ENCODE results near the gene PLA2G4F.
"Not testable (repeated sequence)": the region's sequence is repeated elsewhere in the genome, so short reads cannot be mapped to it uniquely, and the experiment has no call there.

PLA2G4F gene

GRCh38 chr15:42102646-42103235, 53.7 kb downstream of the PLA2G4F start:
- Histone ChIP-seq H3K36me3 (no peaks in the 10 kb centered on the region), H3K4me2 (peak overlapping the region; percentile 42 to 82 (median 68)), H3K9ac (no peak overlapping the region), H3K27ac (peak overlapping the region in 5 of 11 experiments; percentile 16 to 66 (median 44); a peak in 7 of 22 replicates), H4K20me1 (no peaks in the 10 kb centered on the region), H3K27me3 (no peaks in the 10 kb centered on the region), H3K4me3 (no peak overlapping the region), H3K9me3 (replicated peaks in 1 of 11) (0 out of 22 replicates have a peak, but pooled peaks cover 0 to 2% (median 0%) of the 10 kb centered on the region in 11 experiments), H3K4me1 (peaks cover 32 to 83% (median 62%) of the 10 kb centered on the region in 10 experiments)
- TF ChIP-seq Cebpa-rat (IDR thresholded peaks at IDR 0.05): no peak

GRCh38 chr15:42101861-42102260, 54.6 kb downstream of the PLA2G4F start:
- Histone ChIP-seq H3K9ac (no peak overlapping the region), H3K36me3 (no peaks in the 10 kb centered on the region), H3K27me3 (no peaks in the 10 kb centered on the region), H3K4me2 (peak overlapping the region in 4 of 11 experiments; percentile 49 to 80 (median 67); a peak in 5 of 22 replicates), H3K4me3 (no peak overlapping the region), H3K27ac (no peak overlapping the region; a peak in 1 of 22 replicates), H3K4me1 (peaks cover 32 to 75% (median 57%) of the 10 kb centered on the region in 10 experiments), H3K9me3 (replicated peaks in 1 of 11) (0 out of 22 replicates have a peak, but pooled peaks cover 0 to 4% (median 0%) of the 10 kb centered on the region in 11 experiments), H4K20me1 (no peaks in the 10 kb centered on the region)
- no peak for TF ChIP-seq Cebpa-rat (IDR thresholded peaks at IDR 0.05)

GRCh38 chr15:42100021-42100800, 56.2 kb downstream of the PLA2G4F start:
- Histone ChIP-seq H3K9ac (no peak overlapping the region; a peak in 2 of 22 replicates), H3K4me2 (peak overlapping the region in 9 of 11 experiments; percentile 12 to 77 (median 59); a peak in 15 of 22 replicates), H3K36me3 (no peaks in the 10 kb centered on the region), H3K4me1 (peaks cover 19 to 58% (median 44%) of the 10 kb centered on the region in 10 experiments), H4K20me1 (0 out of 22 replicates have a peak, but pooled peaks cover 0 to 3% (median 0%) of the 10 kb centered on the region in 11 experiments), H3K9me3 (replicated peaks in 1 of 11) (0 out of 22 replicates have a peak, but pooled peaks cover 0 to 4% (median 0%) of the 10 kb centered on the region in 11 experiments), H3K4me3 (no peak overlapping the region), H3K27me3 (no peaks in the 10 kb centered on the region), H3K27ac (peak overlapping the region in 5 of 11 experiments; percentile 16 to 56 (median 34); a peak in 6 of 22 replicates)
- no peak for TF ChIP-seq Cebpa-rat (IDR thresholded peaks at IDR 0.05)

- Histone ChIP-seq H3K36me3 (no peaks in the 10 kb centered on the region), H3K27ac (no peak overlapping the region), H3K4me2 (no peak overlapping the region), H3K9me3 (replicated peaks in 1 of 11) (0 out of 22 replicates have a peak, but pooled peaks cover 0 to 4% (median 0%) of the 10 kb centered on the region in 11 experiments), H3K27me3 (peaks cover 0 to 8% (median 0%) of the 10 kb centered on the region in 11 experiments; a peak in 1 of 22 replicates), H4K20me1 (peaks cover 0 to 5% (median 0%) of the 10 kb centered on the region in 11 experiments; a peak in 4 of 22 replicates), H3K4me3 (no peak overlapping the region), H3K4me1 (peaks cover 34 to 56% (median 43%) of the 10 kb centered on the region in 10 experiments), H3K9ac (no peak overlapping the region)
- no peak for TF ChIP-seq Cebpa-rat (IDR thresholded peaks at IDR 0.05)
Measured at GRCh38 chr15:42097018-42097417, 59.4 kb downstream of the PLA2G4F start.

- no peak for TF ChIP-seq Cebpa-rat (IDR thresholded peaks at IDR 0.05)
- H3K9ac ChIP-seq: peak within 1 kb of the TSS in 7 of 11 experiments; percentile 4 to 57 (median 26); a peak in 10 of 22 replicates
- peak within 1 kb of the TSS; percentile 22 to 96 (median 89) for H3K4me2 ChIP-seq
- 0 out of 22 replicates have a peak, but pooled peaks cover 0 to 4% (median 0%) of the 10 kb centered on the region in 11 experiments for H3K9me3 ChIP-seq (replicated peaks in 1 of 11)
- no peaks in the 10 kb centered on the region for H3K36me3 ChIP-seq
- H3K27me3 ChIP-seq: peaks cover 0 to 8% (median 0%) of the 10 kb centered on the region in 11 experiments; a peak in 1 of 22 replicates
- peaks cover 0 to 5% (median 0%) of the 10 kb centered on the region in 11 experiments; a peak in 4 of 22 replicates for H4K20me1 ChIP-seq
- H3K4me3 ChIP-seq: peak within 1 kb of the TSS in 2 of 10 experiments; percentile 3 to 15; a peak in 2 of 20 replicates
- 0 out of 22 replicates have a peak within 1 kb of the TSS, but pooled peaks of 1 of the 11 experiments have one; percentile 10 for H3K27ac ChIP-seq
- peaks cover 23 to 50% (median 44%) of the 10 kb centered on the region in 10 experiments for H3K4me1 ChIP-seq
Measured at GRCh38 chr15:42094512-42094963, 61.9 kb downstream of the PLA2G4F start, which contains the start of gene PLA2G4D. TSS of gene PLA2G4D (minus strand) at chr15:42094562. CDS start at chr15:42094459, 103 bp downstream.

GRCh38 chr15:42093966-42094365, 62.5 kb downstream of the PLA2G4F start:
- Histone ChIP-seq H4K20me1 (peaks cover 0 to 5% (median 0%) of the 10 kb centered on the region in 11 experiments; a peak in 4 of 22 replicates), H3K9me3 (replicated peaks in 1 of 11) (0 out of 22 replicates have a peak, but pooled peaks cover 0 to 4% (median 0%) of the 10 kb centered on the region in 11 experiments)

GRCh38 chr15:42092398-42093318, 63.8 kb downstream of the PLA2G4F start:
- peak overlapping the region in 3 of 11 experiments; percentile 22 to 57 (median 42); a peak in 1 of 22 replicates for H3K9ac ChIP-seq
- TF ChIP-seq Cebpa-rat (IDR thresholded peaks at IDR 0.05): no peak

More at GRCh38 chr15:42093966-42094365, 62.5 kb downstream of the PLA2G4F start:
- Histone ChIP-seq H3K4me1 (peaks cover 23 to 56% (median 49%) of the 10 kb centered on the region in 10 experiments), H3K36me3 (no peaks in the 10 kb centered on the region), H3K4me3 (peak overlapping the region in 1 of 10 experiments; percentile 3; a peak in 1 of 20 replicates), H3K9ac (peak overlapping the region in 7 of 11 experiments; percentile 4 to 57 (median 26); a peak in 9 of 22 replicates), H3K27me3 (peaks cover 0 to 10% (median 0%) of the 10 kb centered on the region in 11 experiments; a peak in 1 of 22 replicates), H3K4me2 (peak overlapping the region; percentile 22 to 96 (median 89)), H3K27ac (0 out of 22 replicates have a peak overlapping the region, but pooled peaks of 1 of the 11 experiments have one; percentile 10)
- no peak for TF ChIP-seq Cebpa-rat (IDR thresholded peaks at IDR 0.05)

DNA sequence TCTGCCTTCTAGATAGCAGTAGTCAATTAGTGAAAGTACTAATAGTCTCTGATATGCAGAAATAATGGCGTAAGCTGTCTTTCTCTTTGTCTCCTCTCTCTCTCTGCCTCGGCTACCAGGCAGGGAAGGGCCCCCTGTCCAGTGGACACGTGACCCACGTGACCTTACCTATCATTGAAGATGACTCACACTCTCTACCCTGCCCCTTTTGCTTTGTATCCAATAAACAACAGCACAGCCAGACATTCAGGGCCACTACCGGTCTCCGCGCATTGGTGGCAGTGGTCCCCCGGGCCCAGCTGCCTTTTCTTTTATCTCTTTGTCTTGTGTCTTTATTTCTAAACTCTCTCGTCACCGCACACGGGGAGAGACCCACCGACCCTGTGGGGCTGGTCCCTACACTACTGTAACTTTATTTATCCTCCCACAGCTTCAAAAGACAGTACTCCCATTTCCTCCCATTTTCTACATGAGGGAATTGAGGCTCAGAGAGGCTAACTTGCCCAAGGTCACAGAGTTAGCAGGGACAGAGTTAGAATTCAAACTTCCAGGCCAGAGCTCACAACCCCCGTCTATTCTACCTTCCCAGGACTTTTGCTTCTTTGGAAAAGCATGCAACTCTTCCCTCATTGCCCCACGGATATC, 64.6 kb downstream of the PLA2G4F start:
- not testable (repeated sequence) for H3K9me3 ChIP-seq (replicated peaks in 1 of 11); H4K20me1 ChIP-seq; H3K9ac ChIP-seq; H3K27ac ChIP-seq; H3K36me3 ChIP-seq; H3K4me3 ChIP-seq
- H3K27me3 ChIP-seq: peaks cover 0 to 12% (median 0%) of the 10 kb centered on the region in 11 experiments; a peak in 1 of 22 replicates
- H3K4me2 ChIP-seq: peak overlapping the region in 9 of 11 experiments; percentile 75 to 96 (median 90); a peak in 17 of 22 replicates
- H3K4me1 ChIP-seq: peaks cover 28 to 70% (median 61%) of the 10 kb centered on the region in 10 experiments

More at GRCh38 chr15:42092398-42093318, 63.8 kb downstream of the PLA2G4F start:
- H3K27ac ChIP-seq: no peak overlapping the region
- peaks cover 0 to 5% (median 0%) of the 10 kb centered on the region in 11 experiments; a peak in 5 of 22 replicates for H4K20me1 ChIP-seq
- H3K4me3 ChIP-seq: no peak overlapping the region
- peaks cover 0 to 12% (median 0%) of the 10 kb centered on the region in 11 experiments; a peak in 1 of 22 replicates for H3K27me3 ChIP-seq
- H3K9me3 ChIP-seq (replicated peaks in 1 of 11): 0 out of 22 replicates have a peak, but pooled peaks cover 0 to 4% (median 0%) of the 10 kb centered on the region in 11 experiments
- peaks cover 28 to 69% (median 61%) of the 10 kb centered on the region in 10 experiments for H3K4me1 ChIP-seq
- no peaks in the 10 kb centered on the region for H3K36me3 ChIP-seq
- H3K4me2 ChIP-seq: peak overlapping the region in 10 of 11 experiments; percentile 11 to 96 (median 90); a peak in 19 of 22 replicates

Measured in BLaER1 treated with 17β-estradiol and CSF1 and Interleukin-3, amounts not matched to agents 10 nM and 100 nM (cell line).